RCC 7860 (cell line): ENCODE data around the gene RENBP.
"Not testable (repeated sequence)": the region's sequence is repeated elsewhere in the genome, so short reads cannot be mapped to it uniquely, and the experiment has no call there.

ENCODE experiments used
- DNase-seq: peaks from one replicate; pipeline ENCODE4 v3.0.0-alpha.2; 2015; ENCODE audit warnings: low spot score
- FAIRE-seq: peaks from 2 replicates; lab custom pipeline; 2012; peaks lifted over from hg19 to GRCh38; lab: Jason Lieb, UNC

RENBP gene

GRCh38 chrX:153944140-153944799, at the start of gene RENBP:
Gene RENBP, minus strand, starts transcription at chrX:153944643. Its CDS starts 33 bp downstream, at chrX:153944610.
- no peak for FAIRE-seq
- DNase-seq = no peak

GRCh38 chrX:153993978-153994377, 49.5 kb upstream of the RENBP start:
- FAIRE-seq (no peak), DNase-seq (no peak)

- DNase-seq (no peak), FAIRE-seq (no peak)
Measured at GRCh38 chrX:153993079-153993478, 48.6 kb upstream of the RENBP start.

- DNase-seq (no peak), FAIRE-seq (no peak)
Measured at GRCh38 chrX:153992180-153992579, 47.7 kb upstream of the RENBP start.

- FAIRE-seq (no peak), DNase-seq (no peak)
Measured at GRCh38 chrX:153991013-153991580, 46.7 kb upstream of the RENBP start.

- FAIRE-seq = no peak
Measured at GRCh38 chrX:153989973-153990655, 45.7 kb upstream of the RENBP start.

GRCh38 chrX:153988493-153988892, 44.0 kb upstream of the RENBP start:
- FAIRE-seq (no peak), DNase-seq (no peak)

More at GRCh38 chrX:153989973-153990655, 45.7 kb upstream of the RENBP start:
- no peak for DNase-seq

GRCh38 chrX:153984351-153985178, 40.1 kb upstream of the RENBP start:
- DNase-seq (no peak), FAIRE-seq (no peak)

- DNase-seq = no peak
- no peak for FAIRE-seq
Measured at GRCh38 chrX:153983321-153983801, 38.9 kb upstream of the RENBP start.

- DNase-seq = no peak
- no peak for FAIRE-seq
Measured at GRCh38 chrX:153981771-153982533, 37.5 kb upstream of the RENBP start.

GRCh38 chrX:153981231-153981630, 36.8 kb upstream of the RENBP start:
- FAIRE-seq = no peak
- DNase-seq = no peak

- not testable (repeated sequence) for FAIRE-seq
Measured at GRCh38 chrX:153980394-153980793, 36.0 kb upstream of the RENBP start.

GRCh38 chrX:153974726-153975286, 30.4 kb upstream of the RENBP start:
- no peak for FAIRE-seq

More at GRCh38 chrX:153980394-153980793, 36.0 kb upstream of the RENBP start:
- not testable (repeated sequence) for DNase-seq

GRCh38 chrX:153974003-153974725, 29.7 kb upstream of the RENBP start:
- DNase-seq (no peak), FAIRE-seq (no peak)

More at GRCh38 chrX:153974726-153975286, 30.4 kb upstream of the RENBP start:
- DNase-seq = no peak

GRCh38 chrX:153973127-153974002, 28.9 kb upstream of the RENBP start:
- no peak for FAIRE-seq
- DNase-seq = no peak

GRCh38 chrX:153972368-153973126, 28.1 kb upstream of the RENBP start, which contains the start of gene TMEM187:
Gene TMEM187, plus strand, starts transcription at chrX:153972754. Its CDS starts 9,309 bp downstream, at chrX:153982063.
- FAIRE-seq (no peak), DNase-seq (peak; percentile 86)
